DMS53 treated with DMSO at 0.1 percent for 48 hours (cell line): ENCODE data around the gene IFIT1B.
A peak's percentile ranks its signal among the peaks of the same experiment; 100 is the strongest.
"Not testable (repeated sequence)": the region's sequence is repeated elsewhere in the genome, so short reads cannot be mapped to it uniquely, and the experiment has no call there.

ENCODE experiments used
- DNase-seq: peaks from one replicate; lab custom pipeline; 2025; ENCODE audit not compliant: unreplicated experiment; lab: John Stamatoyannopoulos, UW

IFIT1B gene, protein sequence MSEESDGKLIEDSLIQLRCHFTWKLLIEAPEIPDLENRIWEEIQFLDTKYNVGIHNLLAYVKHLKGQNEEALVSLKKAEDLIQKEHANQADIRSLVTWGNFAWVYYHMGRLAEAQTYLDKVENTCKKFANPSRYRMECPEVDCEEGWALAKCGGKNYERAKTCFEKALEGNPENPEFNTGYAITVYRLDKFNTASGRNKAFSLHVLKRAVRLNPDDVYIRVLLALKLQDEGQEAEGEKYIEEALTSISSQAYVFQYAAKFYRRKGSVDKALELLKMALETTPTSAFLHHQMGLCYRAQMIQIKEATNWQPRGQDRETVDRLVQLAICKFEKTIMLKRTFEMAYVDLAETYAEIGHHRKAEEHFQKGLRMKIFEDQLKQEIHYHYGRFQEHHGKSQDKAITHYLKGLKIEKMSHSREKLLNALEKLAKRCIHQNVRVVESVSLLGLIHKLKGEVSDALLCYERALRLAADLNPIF

DNA sequence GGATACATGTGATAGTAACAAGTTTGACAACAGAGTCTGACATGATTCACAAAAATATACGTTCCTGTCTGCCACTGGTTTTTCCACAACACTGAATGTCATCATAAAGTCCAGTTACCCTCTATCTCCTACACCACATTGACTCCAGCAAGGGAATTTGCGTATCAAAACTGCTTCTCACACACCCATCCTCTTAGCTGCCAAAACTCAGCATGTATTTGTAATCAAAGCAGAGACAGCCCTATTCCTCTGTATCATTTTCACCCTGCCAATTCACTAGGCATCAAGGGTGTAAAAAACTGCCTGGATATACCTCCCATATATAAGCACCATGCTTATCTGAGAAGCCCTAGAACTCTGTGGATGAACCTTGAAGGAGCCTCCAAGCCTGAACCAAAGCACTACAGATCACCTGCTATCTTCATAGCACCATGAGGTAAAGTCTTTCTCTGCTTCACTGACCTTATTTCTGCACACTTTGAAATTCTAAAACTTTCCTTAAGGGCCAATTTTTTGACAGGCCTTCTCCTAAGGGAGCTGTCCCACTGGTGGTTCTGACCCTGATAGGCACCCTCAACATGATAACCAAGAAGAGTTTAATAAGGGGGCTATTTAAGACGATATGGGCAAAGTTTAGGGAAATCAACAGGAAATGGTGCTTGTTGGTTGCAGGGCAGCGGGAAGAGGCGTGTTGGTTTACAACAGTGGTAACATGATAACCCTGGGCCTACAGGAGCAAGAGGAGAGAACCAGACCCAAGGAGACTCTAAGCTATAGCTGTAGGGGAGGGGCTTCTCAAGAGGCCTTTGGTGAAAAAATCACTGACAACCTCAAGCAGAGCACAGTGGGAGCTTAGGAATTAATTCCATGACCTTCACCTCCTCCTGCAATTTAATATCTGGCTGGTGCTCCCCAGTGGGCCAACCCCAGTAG, at the start of gene IFIT1B:
Gene IFIT1B (plus strand): TSS at position 352 of the 933 bp plus-strand sequence. CDS start 80 bp downstream, at position 432.
- DNase-seq: no peak

DNA sequence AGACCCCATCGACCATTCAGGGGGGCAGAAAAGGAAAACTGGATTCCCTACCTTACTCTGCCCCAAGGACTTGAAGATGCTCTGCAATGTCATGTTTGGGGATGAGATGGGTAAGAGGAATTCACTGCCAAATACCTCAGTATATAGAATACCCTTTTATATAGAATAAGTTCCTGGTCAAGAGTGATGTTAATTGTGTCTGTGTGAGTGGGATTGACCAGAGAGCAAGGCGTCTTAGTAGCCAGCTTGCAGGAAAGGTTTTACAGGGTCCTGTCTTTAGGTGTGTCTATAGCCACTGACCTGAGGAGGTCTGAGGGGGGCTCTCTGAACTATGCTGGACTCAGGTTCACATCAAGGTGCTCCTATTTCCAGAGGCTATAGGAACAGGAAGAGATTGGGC, 48.7 kb upstream of the IFIT1B start:
- DNase-seq: no peak

DNA sequence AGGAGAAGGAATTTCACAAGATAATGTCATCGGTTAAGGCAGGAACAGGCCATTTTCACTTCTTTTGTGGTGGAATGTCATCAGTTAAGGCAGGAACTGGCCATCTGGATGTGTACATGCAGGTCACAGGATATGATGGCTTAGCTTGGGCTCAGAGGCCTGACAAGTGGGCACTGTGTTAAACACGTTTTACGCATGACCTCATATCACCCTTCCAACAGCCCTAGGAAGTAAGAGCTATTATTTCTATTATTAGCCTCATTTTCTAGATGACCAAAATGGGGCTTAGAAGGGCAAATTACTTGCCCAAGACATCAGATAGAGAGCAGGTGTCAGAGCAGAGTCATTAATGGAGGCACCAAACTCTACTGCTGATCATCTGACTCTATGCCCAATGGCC, 47.8 kb upstream of the IFIT1B start:
- not testable (repeated sequence) for DNase-seq

DNA sequence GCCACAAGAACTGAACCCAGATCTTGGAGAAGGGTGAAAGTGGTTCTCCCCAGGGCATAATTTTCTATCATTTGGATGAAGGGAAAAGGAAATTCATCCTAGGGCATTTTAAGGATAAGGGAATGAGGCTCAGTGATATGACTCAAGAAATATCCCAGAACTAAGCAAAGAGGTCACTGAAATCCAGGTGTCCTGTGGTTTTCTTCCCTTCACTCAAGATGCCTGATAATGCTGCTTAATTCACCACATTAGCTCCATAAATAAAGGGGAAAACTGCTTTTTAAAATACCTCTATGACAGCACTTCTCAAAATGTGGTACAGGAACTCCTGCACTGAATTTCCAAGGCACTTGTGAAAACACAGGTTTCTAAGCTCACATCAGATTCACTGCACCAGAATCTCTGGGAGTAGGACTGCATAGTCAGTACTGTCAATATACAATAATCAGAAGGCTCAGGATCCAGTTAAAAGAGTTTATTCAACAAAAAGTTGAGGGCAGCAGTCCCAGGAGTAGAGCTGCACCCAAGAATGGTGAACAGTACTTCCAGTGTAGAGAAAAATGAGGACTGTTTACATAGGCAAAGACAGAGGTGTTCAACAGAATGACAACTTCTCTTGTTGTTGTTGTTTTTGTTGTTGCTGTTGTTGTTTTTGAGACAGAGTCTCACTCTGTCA, 47.2 kb upstream of the IFIT1B start:
- no peak for DNase-seq

DNA sequence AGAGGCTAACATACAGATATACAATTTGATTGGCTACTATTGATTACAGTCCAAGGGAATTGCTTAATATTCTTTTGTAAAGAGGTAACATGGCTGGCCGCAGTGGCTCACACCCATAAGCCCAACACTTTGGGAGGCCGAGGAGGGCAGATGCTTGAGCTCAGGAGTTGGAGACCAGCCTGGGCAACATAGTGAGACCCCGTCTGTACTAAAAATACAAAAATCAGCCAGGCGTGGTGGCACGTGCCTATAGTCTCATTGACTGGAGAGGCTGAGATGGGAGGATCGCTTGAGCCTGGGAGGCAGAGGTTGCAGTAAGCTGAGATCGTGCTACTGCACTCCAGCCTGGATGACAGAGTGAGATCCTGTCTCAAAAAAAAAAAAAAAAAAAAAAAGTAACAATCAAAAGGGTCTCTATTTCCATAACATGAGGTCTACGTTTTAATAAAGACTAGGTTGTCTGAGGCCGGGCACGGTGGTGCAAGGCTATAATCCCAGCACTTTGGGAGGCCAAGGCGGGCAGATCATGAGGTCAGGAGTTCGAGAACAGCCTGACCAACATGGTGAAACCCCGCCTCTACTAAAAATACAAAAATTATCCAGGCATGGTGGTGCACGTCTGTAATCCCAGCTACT, 46.3 kb upstream of the IFIT1B start:
- DNase-seq: not testable (repeated sequence)

DNA sequence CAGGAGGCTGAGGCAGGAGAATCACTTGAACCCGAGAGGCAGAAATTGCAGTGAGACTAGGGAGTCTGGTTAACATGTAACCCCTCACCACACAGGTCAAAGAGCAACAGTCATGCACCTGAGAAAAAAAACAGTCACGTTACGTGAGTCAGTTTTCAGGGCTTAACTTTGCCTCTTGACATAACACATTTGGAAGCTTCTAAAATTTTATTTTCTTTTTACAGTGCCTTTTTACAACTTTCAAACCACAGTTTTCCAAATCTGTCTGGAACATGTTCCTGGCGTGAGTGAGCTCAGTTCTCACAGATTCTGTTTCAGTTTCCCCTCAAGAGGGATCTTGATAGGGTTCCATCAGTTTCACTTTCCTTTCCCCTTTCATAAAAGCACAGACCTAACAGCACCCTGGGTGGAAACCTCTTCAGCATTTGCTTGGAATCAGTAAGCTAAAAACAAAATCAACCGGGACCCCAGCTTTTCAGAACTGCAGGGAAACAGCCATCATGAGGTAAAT, 45.7 kb upstream of the IFIT1B start:
- DNase-seq: peak; percentile 40

GRCh38 chr10:89335226-89335625, 42.6 kb upstream of the IFIT1B start:
- no peak for DNase-seq

GRCh38 chr10:89336241-89336640, 41.6 kb upstream of the IFIT1B start:
- DNase-seq: no peak

DNA sequence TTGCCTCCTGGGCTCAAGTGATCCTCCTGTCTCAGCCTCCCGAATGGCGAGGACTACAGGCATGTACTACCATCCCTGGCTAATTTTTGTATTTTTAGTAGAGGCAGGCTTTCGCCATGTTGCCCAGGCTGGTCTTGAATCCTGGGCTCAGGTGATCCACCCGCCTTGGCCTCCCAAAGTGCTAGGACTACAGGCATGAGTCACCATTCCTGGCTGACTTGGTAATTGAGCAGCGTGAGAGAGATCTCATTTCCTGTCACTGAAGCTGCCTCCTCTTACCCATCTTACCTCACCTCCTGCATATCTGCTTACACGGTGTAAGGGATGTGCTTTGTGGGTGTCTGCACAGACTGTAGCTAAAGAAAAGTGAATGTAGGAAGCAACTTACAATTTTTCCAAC, 40.4 kb upstream of the IFIT1B start:
- peak; percentile 68 for DNase-seq

DNA sequence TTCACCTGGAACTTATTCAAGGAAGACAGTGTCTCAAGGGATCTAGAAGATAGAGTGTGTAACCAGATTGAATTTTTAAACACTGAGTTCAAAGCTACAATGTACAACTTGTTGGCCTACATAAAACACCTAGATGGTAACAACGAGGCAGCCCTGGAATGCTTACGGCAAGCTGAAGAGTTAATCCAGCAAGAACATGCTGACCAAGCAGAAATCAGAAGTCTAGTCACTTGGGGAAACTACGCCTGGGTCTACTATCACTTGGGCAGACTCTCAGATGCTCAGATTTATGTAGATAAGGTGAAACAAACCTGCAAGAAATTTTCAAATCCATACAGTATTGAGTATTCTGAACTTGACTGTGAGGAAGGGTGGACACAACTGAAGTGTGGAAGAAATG, 39.1 kb upstream of the IFIT1B start:
- no peak for DNase-seq

- no peak for DNase-seq
These were observed 38.0 kb upstream of the IFIT1B start for GRCh38 chr10:89339875-89340274.

DNA sequence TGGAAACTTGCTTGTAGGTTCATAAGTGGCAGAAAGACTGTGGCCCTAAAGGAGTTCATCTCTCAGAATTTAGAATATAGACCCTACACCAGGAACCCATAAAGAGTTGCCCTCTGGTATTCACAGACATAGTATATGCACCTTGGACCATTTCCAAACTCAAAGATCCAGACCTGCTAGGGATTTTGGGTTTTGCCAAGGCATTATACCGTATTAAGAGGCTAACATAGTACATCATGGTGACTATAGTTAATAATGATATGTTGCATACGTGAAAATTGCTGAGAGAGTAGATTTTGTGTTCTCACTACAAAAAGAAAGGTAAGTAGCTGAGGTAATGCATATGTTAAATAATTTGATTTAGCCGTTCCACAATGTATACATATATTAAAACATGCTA, 36.2 kb upstream of the IFIT1B start:
- no peak for DNase-seq

DNA sequence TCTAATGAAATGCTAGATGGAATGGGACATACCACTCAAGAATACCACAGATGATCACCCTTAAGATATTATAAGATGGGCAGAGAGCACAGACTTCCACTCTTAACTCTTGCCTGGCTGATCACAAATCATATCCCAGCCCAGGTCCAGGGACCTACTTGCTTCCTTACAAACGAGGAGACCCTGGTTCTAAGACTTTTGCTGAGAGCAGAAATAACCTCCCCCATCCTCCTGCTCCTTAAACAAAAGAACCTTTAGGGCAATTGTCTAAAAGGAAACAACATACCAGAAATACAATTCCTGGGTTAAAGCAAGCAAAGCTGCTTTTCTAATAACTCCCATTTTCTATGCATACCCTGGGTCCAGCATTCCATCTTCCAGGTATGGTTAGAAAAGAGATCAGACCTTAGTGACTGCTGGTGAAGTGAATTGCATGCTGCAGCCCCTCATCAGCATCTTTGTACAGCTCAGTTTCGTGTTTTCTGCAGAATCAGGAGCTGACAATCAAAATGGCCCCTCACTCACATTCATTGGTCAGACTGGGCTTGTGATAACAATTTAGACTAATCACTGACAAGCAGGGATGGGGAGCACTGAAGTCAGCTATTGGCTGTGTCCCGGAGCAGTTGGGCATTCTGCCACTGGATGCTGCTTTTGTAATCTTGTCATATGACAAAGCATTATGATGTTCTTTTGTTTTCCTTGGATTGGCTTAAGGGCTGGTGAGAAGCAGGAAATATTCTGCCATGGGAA, 35.5 kb upstream of the IFIT1B start:
- no peak for DNase-seq

- DNase-seq: no peak
These were observed 34.6 kb upstream of the IFIT1B start for GRCh38 chr10:89343089-89343767.

DNA sequence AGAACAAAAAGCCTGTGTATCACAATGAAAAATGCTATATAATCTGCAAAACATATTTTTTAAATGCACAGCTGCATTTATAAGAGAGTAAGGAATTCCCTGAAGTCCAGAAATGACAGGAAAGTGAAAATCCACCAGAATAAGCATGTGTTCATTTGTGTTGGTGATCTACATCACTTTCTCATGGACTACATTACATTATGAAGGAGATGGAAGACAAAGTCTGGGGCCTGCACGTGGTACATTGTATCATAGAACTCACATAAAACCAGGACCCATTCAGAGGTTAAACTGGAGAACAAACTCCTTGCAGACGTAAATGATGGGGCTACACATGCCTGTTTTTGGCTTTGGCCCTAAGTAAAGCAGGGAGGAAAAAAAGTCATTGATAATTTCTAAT, 33.7 kb upstream of the IFIT1B start:
- DNase-seq: no peak

DNA sequence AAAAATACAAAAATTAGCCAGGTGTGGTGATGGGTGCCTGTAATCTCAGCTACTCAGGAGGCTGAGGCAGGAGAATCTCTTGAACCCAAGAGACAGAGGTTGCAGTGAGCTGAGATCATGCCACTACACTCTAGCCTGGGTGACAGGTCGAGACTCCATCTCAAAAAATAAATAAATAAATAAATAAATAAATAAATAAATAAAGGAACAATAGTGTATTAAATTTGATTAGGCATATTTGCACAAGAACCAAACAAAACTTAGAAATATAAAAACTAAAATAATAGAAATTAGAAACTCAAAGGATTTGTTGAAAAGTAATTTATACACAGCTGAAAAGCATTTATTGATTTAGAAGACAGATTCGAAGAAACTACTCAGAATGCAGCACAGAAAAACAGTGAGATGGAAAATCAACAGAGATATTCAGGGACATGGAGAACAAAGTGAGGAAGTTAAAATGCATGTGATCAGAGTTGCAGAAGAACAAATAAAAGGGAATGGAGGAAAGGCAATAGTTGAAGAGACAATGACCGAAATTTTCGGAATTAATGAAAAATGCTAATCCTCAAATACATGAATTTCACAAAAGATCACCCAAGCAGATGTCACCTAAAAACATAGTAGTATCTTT, 32.4 kb upstream of the IFIT1B start:
- no peak for DNase-seq

GRCh38 chr10:89346405-89347254, 31.2 kb upstream of the IFIT1B start:
- DNase-seq: no peak
